ENCODE results near the gene ITLN1.

ITLN1 gene

GRCh38 chr1:160830321-160831153, 54.4 kb downstream of the ITLN1 start:
- DNase-seq (ENCODE audit: extremely low spot score, insufficient read length, low read depth), result peak; percentile 20

GRCh38 chr1:160829766-160830165, 55.2 kb downstream of the ITLN1 start:
- DNase-seq (ENCODE audit: extremely low spot score, insufficient read length, low read depth) (no peak), FAIRE-seq (no peak)

More at GRCh38 chr1:160830321-160831153, 54.4 kb downstream of the ITLN1 start:
- peak; percentile 91 for FAIRE-seq

GRCh38 chr1:160827418-160827817, 57.6 kb downstream of the ITLN1 start:
- FAIRE-seq (no peak), DNase-seq (ENCODE audit: extremely low spot score, insufficient read length, low read depth) (no peak)

- DNase-seq (ENCODE audit: extremely low spot score, insufficient read length, low read depth) (no peak), FAIRE-seq (no peak)
Observed at GRCh38 chr1:160826546-160826945, 58.4 kb downstream of the ITLN1 start.
